ENCODE measurements around the gene RPTN.

RPTN gene

DNA sequence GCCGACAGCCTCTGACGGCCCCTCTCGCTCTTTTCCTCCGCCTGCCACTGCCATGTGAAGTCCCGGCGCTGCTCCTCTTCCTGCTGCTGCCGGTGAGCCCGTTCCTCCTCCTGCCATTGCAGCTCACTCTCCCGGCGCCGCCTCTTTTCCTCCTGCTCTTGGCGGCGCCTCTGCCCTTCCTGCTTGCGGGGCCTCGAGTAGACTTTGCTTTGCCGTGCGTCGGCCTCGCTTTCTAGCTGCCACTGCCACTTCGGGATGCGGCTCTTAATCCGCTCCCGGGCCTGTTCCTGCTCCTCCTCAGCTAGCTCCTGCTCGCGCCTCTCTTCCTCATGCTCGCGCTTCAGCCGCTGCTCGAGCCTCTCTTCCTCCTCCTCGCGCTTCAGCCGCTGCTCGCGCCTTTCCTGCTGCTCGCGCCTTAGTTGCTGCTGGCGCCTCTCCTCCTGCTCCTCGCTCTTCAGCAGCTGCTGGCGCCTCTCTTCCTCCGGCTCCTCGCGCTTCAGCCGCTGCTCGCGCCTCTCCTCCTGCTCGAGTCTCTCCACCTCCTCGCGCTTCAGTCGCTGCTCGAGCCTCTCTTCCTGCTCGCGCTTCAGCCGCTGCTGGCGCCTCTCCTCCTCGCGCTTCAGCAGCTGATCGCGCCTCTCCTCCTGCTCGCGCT, 48.0 kb downstream of the RPTN start:
- peak; percentile 65 for DNase-seq (ENCODE audit: low read depth)

DNA sequence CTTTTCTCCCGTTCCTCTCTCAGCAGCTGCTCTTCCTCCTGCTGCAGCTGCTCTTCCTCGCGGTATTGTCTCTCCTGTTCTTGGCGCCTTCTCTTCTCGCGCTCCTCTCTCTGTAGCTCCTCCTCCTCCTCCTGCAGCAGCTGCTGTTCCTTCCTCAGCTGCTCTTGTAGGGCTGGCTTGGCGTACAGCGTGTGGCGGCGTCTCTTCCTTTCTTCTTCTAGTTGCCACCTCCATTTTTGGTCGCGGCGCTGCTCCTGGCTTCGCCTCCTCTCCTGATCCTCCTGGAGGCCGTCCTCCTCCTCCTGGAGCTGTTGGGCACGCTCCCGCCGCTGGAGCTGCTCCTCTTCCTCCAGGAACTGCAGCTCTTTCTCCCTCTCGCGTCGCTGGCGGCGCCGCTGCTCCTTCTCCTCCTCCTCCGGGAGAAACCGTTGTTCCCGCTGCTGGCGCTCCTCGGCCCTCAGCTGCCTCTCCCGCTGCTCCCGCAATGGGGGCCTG, 48.6 kb downstream of the RPTN start:
- DNase-seq (ENCODE audit: low read depth) = peak; percentile 45

DNA sequence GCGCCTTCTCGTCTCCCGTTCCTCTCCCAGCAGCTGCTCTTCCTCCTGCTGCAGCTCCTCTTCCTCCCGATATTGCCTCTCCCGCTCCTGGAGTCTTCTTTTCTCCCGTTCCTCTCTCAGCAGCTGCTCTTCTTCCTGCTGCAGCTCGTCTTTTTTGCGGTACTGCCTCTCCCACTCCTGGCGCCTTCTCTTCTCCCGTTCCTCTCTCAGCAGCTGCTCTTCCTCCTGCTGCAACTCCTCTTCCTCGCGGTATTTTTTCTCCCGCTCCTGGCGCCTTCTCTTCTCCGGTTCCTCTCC, 49.1 kb downstream of the RPTN start:
- DNase-seq (ENCODE audit: low read depth) = no peak

DNA sequence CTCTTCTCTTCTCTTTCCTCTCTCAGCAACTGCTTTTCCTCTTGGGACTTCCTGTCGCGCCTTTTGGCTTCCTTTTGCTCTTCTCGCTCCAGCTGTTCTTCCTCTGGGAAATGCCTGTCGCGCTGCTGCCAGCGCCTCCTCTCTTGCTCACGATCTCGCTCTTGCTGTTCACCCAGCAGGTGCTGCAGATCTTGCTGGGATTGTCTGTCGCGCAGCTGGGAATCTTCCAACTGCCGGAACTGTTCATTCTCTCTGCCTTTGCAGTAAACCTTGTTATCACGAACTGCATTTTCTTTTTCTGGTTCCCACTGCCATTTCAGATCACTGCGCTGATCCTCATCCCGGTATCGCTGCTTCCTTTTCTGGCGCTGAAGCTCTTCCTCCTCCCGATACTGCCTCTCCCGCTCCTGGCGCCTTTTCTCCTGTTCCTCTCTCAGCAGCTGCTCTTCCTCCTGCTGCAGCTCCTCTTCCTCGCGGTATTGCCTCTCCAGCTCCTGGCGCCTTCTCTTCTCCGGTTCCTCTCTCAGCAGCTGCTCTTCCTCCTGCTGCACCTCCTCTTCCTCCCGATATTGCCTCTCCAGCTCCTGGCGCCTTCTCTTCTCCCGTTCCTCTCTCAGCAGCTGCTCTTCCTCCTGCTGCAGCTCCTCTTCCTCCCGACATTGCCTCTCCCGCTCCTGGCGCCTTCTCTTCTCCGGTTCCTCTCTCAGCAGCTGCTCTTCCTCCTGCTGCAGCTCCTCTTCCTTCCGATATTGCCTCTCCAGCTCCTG, 49.6 kb downstream of the RPTN start:
- DNase-seq (ENCODE audit: low read depth) = no peak

DNA sequence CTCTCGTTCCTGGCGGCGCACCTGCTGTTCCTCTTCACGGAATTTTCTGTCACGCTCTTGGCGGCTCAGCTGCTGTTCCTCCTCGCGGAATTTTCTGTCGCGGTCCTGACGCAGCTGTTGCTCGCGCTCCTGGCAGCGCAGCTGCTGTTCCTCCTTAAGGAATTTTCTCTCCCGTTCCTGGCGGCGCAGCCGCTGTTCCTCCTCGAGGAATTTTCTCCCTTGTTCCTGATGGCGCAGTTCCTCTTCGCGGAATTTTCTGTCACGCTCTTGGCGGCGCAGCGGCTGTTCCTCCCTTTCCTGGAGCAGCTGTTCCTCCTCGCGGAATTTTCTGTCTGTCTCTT, 50.2 kb downstream of the RPTN start:
- DNase-seq (ENCODE audit: low read depth) = no peak

DNA sequence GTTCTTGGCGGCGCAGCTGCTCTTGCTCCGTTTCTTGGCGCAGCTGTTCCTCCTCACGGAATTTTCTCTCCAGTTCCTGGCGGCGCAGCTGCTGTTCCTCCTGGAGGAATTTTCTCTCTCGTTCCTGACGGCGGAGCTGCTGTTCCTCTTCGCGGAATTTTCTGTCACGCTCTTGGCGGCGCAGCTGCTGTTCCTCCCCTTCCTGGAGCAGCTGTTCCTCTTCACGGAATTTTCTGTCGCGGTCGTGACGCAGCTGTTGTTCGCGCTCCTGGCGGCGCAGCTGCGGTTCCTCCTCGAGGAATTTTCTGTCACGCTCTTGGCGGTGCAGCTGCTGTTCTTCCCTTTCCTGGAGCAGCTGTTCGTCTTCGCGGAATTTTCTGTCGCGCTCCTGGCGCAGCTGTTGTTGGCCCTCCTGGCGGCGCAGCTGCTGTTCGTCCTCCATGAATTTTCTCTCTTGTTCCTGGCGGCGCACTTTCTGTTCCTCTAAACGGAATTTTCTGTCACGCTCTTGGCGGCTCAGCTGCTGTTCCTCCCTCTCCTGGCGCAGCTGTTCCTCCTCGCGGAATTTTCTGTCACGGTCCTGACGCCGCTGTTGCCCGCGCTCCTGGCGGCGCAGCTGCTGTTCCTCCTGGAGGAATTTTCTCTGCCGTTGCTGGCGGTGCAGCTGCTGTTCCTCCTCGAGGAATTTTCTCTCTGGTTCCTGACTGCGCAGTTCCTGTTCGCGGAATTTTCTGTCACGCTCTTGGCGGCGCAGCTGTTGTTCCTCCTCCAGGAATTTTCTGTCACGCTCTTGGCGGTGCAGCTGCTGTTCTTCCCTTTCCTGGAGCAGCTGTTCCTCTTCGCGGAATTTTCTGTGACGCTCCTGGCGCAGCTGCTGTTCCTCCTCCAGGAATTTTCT, 50.8 kb downstream of the RPTN start:
- DNase-seq (ENCODE audit: low read depth) = no peak

DNA sequence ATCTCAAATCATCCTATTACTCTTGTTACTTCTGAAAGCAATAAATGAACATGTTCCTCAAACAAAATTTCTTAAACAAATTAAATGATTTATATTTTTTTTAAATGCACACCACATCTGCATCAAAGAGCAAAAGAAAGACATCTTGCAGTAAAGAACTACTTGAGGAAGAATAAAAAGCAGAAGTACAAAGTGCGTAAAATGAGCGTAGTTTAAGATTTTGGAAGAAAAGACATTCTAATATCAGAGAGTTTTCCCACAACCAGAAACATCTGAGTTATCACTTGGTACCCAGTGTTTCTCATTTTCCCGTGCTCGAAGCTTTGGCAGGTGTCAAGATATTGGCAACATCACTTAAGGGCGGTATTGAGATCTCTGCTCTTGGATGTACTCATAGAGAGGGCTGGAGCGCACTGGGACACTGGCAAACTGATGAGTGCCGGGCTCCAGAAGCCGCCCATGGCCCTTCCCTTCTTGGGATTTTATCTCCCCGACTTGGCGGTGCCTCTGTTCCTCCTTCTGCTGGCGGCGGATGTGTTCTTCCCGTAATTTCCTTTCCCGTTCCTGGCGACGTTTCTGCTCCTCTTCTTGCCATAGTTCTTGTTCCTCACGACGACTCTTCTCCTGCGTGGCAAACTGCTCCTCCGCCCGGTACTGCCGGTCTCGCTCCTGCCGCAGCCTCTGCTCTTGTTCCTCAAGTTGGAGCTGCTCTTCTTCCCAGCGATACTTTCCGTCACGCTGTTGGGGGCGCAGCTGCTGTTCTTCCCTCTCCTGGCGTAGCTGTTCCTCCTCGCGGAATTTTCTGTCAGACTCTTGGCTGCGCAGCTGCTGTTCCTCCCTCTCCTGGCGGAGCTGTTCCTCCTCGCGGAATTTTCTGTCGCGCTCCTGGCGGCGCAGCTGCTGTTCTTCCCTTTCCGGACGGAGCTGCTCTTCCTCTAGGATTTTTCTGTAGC, 51.7 kb downstream of the RPTN start:
- no peak for DNase-seq (ENCODE audit: low read depth)

DNA sequence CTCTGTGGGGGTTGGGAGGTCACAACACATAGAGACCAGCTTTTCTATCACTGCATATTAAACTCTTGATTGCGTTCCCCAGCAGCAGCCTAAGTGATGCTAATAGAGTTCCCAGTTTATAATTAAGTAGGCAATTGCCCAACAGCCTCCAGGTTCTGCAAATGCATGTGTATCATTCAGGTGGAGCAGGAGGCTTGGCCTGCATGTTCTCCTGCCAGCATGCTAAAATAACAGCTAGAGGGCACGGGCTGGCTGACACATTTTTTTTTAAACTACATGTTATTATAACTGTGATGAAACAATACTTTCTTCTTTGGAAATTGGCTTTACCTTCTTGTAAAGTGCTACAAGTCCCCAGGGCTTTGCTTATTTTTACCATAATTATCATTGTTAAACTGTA, 54.2 kb downstream of the RPTN start:
- DNase-seq (ENCODE audit: low read depth) = no peak
